Transverse colon (tissue), 4 donors: ENCODE data around the gene TRO. TPM values are rescaled to one million over a fixed set of nuclear protein-coding genes. Genes with fewer than 3 reads are reported as not detected.

Experiments
- DNase-seq: peaks from one replicate; pipeline ENCODE4 v3.0.0-alpha.2; 2019
- H3K27ac ChIP-seq, 4 donors: fragments of 200-600 bp; sonication (generic); 2 replicates each; pipeline ENCODE4 v1.5.1; 2016 to 2018; ENCODE audit warnings: inconsistent platforms in 4 of 4
- H3K27me3 ChIP-seq: fragments of 200-600 bp; sonication (generic); 2 replicates; pipeline ENCODE4 v1.5.1; 2017; ENCODE audit warnings: inconsistent platforms
- H3K36me3 ChIP-seq, 4 donors: fragments of 200-600 bp; sonication (generic); 2 replicates each; pipeline ENCODE4 v1.5.1; 2017 to 2019; ENCODE audit warnings: inconsistent platforms in 4 of 4
- H3K4me1 ChIP-seq, 4 donors: fragments of 200-600 bp; sonication (generic); 2 replicates each; pipeline ENCODE4 v1.5.1; 2017 to 2020; ENCODE audit warnings: inconsistent platforms in 4 of 4
- H3K4me3 ChIP-seq, 4 donors: fragments of 200-600 bp; sonication (generic); 1 replicate in 1 of 4; 2 replicates in 3 of 4; pipeline versions ENCODE4 v1.5.1 to v1.6.1; 2017 to 2019; ENCODE audit warnings: inconsistent platforms in 4 of 4
- H3K9me3 ChIP-seq, 2 donors: fragments of 200-600 bp; sonication (generic); 2 replicates each; pipeline ENCODE4 v1.5.1; 2017 to 2019; ENCODE audit warnings: inconsistent platforms in 2 of 2
- CTCF ChIP-seq, 5 experiments: fragments of 200-600 bp in 3 of 5; fragments of 450-650 bp in 2 of 5; sonication (generic) in 3 of 5; IDR thresholded peaks; 1 replicate in 2 of 5; 2 replicates in 3 of 5; pipeline ENCODE4 v1.5.1; 2016 to 2017; ENCODE audit warnings: antibody characterized with exemption in 5 of 5, inconsistent platforms in 3 of 5, mild to moderate bottlenecking in 2 of 5, moderate library complexity in 1 of 5
- EP300 ChIP-seq: sonication (generic); formaldehyde crosslinking; IDR thresholded peaks from one replicate; pipeline ENCODE4 v1.6.1; 2017; ENCODE audit warnings: antibody characterized with exemption, low read depth
- POLR2A ChIP-seq: fragments of 450-650 bp; IDR thresholded peaks from one replicate; pipeline ENCODE4 v1.6.1; 2016; ENCODE audit warnings: antibody characterized with exemption, mild to moderate bottlenecking, moderate library complexity
- POLR2AphosphoS5 ChIP-seq, 3 donors: sonication (generic); formaldehyde crosslinking; IDR thresholded peaks; one replicate each; pipeline ENCODE4 v1.6.1; 2016; ENCODE audit warnings: antibody characterized with exemption in 3 of 3
- WGBS, 2 donors: methylation state at CpG; one replicate each; pipeline ENCODE4 v1.1.5; 2018; ENCODE audit warnings: low coverage in 1 of 2; 5-methylcytosine and 5-hydroxymethylcytosine counted together
- in situ Hi-C, 4 donors: fragments of 200-750 bp; cut with MboI; loops; one replicate each; pipeline versions ENCODE4 v1.15.0 to v1.15.1; 2017; ENCODE audit warnings: low sequenced_read_pairs in 3 of 4, low pct_ligation_motif_present in 1 of 4, low pct_unique_long_range_greater_than_20kb in 1 of 4
- intact Hi-C: fragments of 100-400 bp; cut with DNase I; formaldehyde crosslinking; loops from one replicate; pipeline ENCODE4 v1.15.1; 2023; ENCODE audit warnings: low total_unique reads
- total RNA-seq, 4 donors: library from RNA; depleted of rRNA; stranded (reverse); fragments of >200 nt; gene quantifications; one replicate each; pipeline ENCODE4 v1.1.0, GENCODE V29; 2016

The TRO gene, protein sequence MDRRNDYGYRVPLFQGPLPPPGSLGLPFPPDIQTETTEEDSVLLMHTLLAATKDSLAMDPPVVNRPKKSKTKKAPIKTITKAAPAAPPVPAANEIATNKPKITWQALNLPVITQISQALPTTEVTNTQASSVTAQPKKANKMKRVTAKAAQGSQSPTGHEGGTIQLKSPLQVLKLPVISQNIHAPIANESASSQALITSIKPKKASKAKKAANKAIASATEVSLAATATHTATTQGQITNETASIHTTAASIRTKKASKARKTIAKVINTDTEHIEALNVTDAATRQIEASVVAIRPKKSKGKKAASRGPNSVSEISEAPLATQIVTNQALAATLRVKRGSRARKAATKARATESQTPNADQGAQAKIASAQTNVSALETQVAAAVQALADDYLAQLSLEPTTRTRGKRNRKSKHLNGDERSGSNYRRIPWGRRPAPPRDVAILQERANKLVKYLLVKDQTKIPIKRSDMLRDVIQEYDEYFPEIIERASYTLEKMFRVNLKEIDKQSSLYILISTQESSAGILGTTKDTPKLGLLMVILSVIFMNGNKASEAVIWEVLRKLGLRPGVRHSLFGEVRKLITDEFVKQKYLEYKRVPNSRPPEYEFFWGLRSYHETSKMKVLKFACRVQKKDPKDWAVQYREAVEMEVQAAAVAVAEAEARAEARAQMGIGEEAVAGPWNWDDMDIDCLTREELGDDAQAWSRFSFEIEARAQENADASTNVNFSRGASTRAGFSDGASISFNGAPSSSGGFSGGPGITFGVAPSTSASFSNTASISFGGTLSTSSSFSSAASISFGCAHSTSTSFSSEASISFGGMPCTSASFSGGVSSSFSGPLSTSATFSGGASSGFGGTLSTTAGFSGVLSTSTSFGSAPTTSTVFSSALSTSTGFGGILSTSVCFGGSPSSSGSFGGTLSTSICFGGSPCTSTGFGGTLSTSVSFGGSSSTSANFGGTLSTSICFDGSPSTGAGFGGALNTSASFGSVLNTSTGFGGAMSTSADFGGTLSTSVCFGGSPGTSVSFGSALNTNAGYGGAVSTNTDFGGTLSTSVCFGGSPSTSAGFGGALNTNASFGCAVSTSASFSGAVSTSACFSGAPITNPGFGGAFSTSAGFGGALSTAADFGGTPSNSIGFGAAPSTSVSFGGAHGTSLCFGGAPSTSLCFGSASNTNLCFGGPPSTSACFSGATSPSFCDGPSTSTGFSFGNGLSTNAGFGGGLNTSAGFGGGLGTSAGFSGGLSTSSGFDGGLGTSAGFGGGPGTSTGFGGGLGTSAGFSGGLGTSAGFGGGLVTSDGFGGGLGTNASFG (N-terminal part only)
- 1 to 10 TPM; 1.4 to 7.9 (median 3.1) TPM for total RNA-seq

GRCh38 chrX:54920610-54921426, at the start of gene TRO:
TSS of gene TRO (plus strand) at chrX:54920824. CDS start at chrX:54922247, 1,423 bp downstream.
- Histone ChIP-seq H3K36me3 (no peaks in the 10 kb centered on the region), H3K9me3 (no peaks in the 10 kb centered on the region), H3K4me1 (no peaks in the 10 kb centered on the region), H3K27me3 (no peaks in the 10 kb centered on the region), H3K4me3 (peak within 1 kb of the TSS; percentile 10 to 48 (median 24)), H3K27ac (peak within 1 kb of the TSS in 1 of 4 donors; percentile 30)
- no peak for DNase-seq
- 43% methylated on average over 29 of the region's 29 CpGs; no CpG with 5 or more reads in 1 of the 2 donors for WGBS, 2 donors
- TF ChIP-seq EP300 (no peak), CTCF (IDR thresholded peaks at IDR 0.05) (no peak), POLR2AphosphoS5 (IDR thresholded peaks at IDR 0.05) (no peak), POLR2A (no peak)
- intact Hi-C loops (loop anchor here (1.0 kb wide), 1 partner anchor 17 kb away; no protein-coding TSS in a partner anchor), in situ Hi-C loops (no loop called here)

GRCh38 chrX:54885740-54886139, 34.9 kb upstream of the TRO start:
- DNase-seq, result no peak
- TF ChIP-seq EP300 (no peak), CTCF (IDR thresholded peaks at IDR 0.05) (no peak), POLR2AphosphoS5 (IDR thresholded peaks at IDR 0.05) (no peak), POLR2A (no peak)
- no peaks in the 10 kb centered on the region for H3K27me3 ChIP-seq
- no peaks in the 10 kb centered on the region for H3K9me3 ChIP-seq
- no peaks in the 10 kb centered on the region for H3K4me1 ChIP-seq
- WGBS, 2 donors, result 71 to 100% methylated on average over 1 to 3 of the region's 3 CpGs
- intact Hi-C loops (no loop called here), in situ Hi-C loops (loop anchor here in 1 of 4 donors (25.0 kb wide), 1 partner anchor 177 kb away; no protein-coding TSS in a partner anchor)
- H3K36me3 ChIP-seq, result no peaks in the 10 kb centered on the region
- no peak overlapping the region for H3K4me3 ChIP-seq
- H3K27ac ChIP-seq, result no peak overlapping the region

DNA sequence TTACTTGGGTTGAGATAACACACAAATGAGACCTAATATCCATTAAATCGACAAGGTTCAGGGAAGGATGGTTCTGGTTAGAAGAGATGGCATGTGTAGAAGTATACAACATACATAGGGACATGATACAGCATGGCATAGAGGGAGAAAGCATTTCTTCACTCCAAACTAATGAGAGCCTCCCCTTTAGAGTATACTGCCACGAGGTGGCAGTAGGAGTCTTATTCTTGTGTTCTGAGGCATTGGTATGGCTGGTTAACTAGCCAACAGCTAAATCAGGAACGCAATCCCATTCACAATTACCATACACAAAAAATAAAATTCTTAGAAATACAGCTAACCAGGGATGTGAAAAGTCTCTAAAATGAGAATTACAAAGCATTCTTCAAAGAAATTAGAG, 29.1 kb upstream of the TRO start:
- intact Hi-C loops, result loop anchor here (5.0 kb wide), 1 partner anchor 166 kb away; no protein-coding TSS in a partner anchor

More for the DNA sequence above, 29.1 kb upstream of the TRO start:
- in situ Hi-C loops, result loop anchor here in 2 of 4 donors (10.0 to 25.0 kb wide), 2 partner anchors 171 to 173 kb away; no protein-coding TSS in a partner anchor
- Histone ChIP-seq H3K36me3 (no peaks in the 10 kb centered on the region), H3K9me3 (no peaks in the 10 kb centered on the region), H3K4me3 (no peak overlapping the region), H3K4me1 (no peaks in the 10 kb centered on the region), H3K27ac (no peak overlapping the region), H3K27me3 (no peaks in the 10 kb centered on the region)
- DNase-seq, result peak; percentile 19
- 22% methylated on average over 3 of the region's 3 CpGs; no CpG with 5 or more reads in 1 of the 2 donors for WGBS, 2 donors
- no peak for TF ChIP-seq EP300
- peak; percentile 12 to 46 (median 35) for TF ChIP-seq CTCF (IDR thresholded peaks at IDR 0.05)
